Subcutaneous abdominal adipose tissue (tissue), 5 donors: ENCODE measurements around the gene SETBP1.

Source experiments
- H3K27ac ChIP-seq: one replicate; pipeline ENCODE4 v1.7.0; 2013; ENCODE audit warnings: low read depth, mild to moderate bottlenecking, inconsistent platforms, low read length, moderate library complexity
- H3K27me3 ChIP-seq, 5 donors: one replicate each; pipeline ENCODE4 v1.7.0; 2013; ENCODE audit warnings: low read length in 5 of 5, inconsistent platforms in 1 of 5; ENCODE audit not compliant: control insufficient read depth in 5 of 5, insufficient read depth in 4 of 5
- H3K36me3 ChIP-seq, 5 donors: one replicate each; pipeline ENCODE4 v1.7.0; 2013; ENCODE audit warnings: low read length in 5 of 5; ENCODE audit not compliant: control insufficient read depth in 5 of 5, insufficient read depth in 5 of 5
- H3K4me1 ChIP-seq, 5 donors: one replicate each; pipeline ENCODE4 v1.7.0; 2013; ENCODE audit warnings: low read length in 5 of 5, mild to moderate bottlenecking in 3 of 5, moderate library complexity in 1 of 5; ENCODE audit not compliant: control insufficient read depth in 5 of 5, insufficient read depth in 5 of 5
- H3K4me3 ChIP-seq, 5 donors: one replicate each; pipeline ENCODE4 v1.7.0; 2013; ENCODE audit warnings: low read length in 5 of 5, low read depth in 1 of 5
- H3K9ac ChIP-seq, 5 donors: one replicate each; pipeline ENCODE4 v1.7.0; 2013; ENCODE audit warnings: low read length in 5 of 5, mild to moderate bottlenecking in 4 of 5, moderate library complexity in 3 of 5
- H3K9me3 ChIP-seq, 5 donors: one replicate each; pipeline ENCODE4 v1.7.0; 2013; ENCODE audit warnings: low read length in 5 of 5; ENCODE audit not compliant: control insufficient read depth in 5 of 5
- donor health status: healthy.
- donor health status: healthy.
- donor health status: healthy.
- donor health status: healthy.
- donor health status: healthy.

SETBP1 gene

GRCh38 chr18:44680273-44681075 lies at the start of gene SETBP1:
SETBP1 (plus strand) TSS chr18:44680888; CDS start chr18:44701347, 20,459 bp downstream.
- H3K27ac ChIP-seq: peak within 1 kb of the TSS; percentile 55
- H3K9ac ChIP-seq: peak within 1 kb of the TSS in 3 of 5 donors; percentile 8 to 62 (median 43)
- peaks cover 0 to 27% (median 15%) of the 10 kb centered on the region in 5 donors for H3K4me1 ChIP-seq
- no peaks in the 10 kb centered on the region for H3K9me3 ChIP-seq
- no peaks in the 10 kb centered on the region for H3K36me3 ChIP-seq
- peaks cover 0 to 5% (median 0%) of the 10 kb centered on the region in 5 donors for H3K27me3 ChIP-seq
- H3K4me3 ChIP-seq: peak within 1 kb of the TSS; percentile 73 to 80 (median 77)

GRCh38 chr18:44632469-44633145 lies 48.1 kb upstream of the SETBP1 start:
- H3K9me3 ChIP-seq: no peaks in the 10 kb centered on the region
- no peak overlapping the region for H3K27ac ChIP-seq
- H3K27me3 ChIP-seq: no peaks in the 10 kb centered on the region
- H3K4me1 ChIP-seq: peaks cover 0 to under 1% (median 0%) of the 10 kb centered on the region in 5 donors
- H3K36me3 ChIP-seq: no peaks in the 10 kb centered on the region
- H3K9ac ChIP-seq: no peak overlapping the region
- no peak overlapping the region for H3K4me3 ChIP-seq

GRCh38 chr18:44635546-44635945 lies 45.1 kb upstream of the SETBP1 start:
- Histone ChIP-seq H3K4me1 (no peaks in the 10 kb centered on the region), H3K36me3 (no peaks in the 10 kb centered on the region), H3K27me3 (no peaks in the 10 kb centered on the region), H3K27ac (no peak overlapping the region), H3K9ac (no peak overlapping the region), H3K9me3 (no peaks in the 10 kb centered on the region), H3K4me3 (no peak overlapping the region)

GRCh38 chr18:44636241-44636640 lies 44.4 kb upstream of the SETBP1 start:
- H3K4me3 ChIP-seq: no peak overlapping the region

GRCh38 chr18:44637210-44638033 lies 43.3 kb upstream of the SETBP1 start:
- H3K4me3 ChIP-seq: no peak overlapping the region
- no peaks in the 10 kb centered on the region for H3K4me1 ChIP-seq
- H3K27ac ChIP-seq: no peak overlapping the region
- H3K36me3 ChIP-seq: no peaks in the 10 kb centered on the region
- H3K9me3 ChIP-seq: no peaks in the 10 kb centered on the region
- no peaks in the 10 kb centered on the region for H3K27me3 ChIP-seq
- H3K9ac ChIP-seq: no peak overlapping the region

More at GRCh38 chr18:44636241-44636640, 44.4 kb upstream of the SETBP1 start:
- Histone ChIP-seq H3K9me3 (no peaks in the 10 kb centered on the region), H3K27ac (no peak overlapping the region), H3K4me1 (no peaks in the 10 kb centered on the region), H3K36me3 (no peaks in the 10 kb centered on the region), H3K27me3 (no peaks in the 10 kb centered on the region), H3K9ac (no peak overlapping the region)

GRCh38 chr18:44638034-44638540 lies 42.6 kb upstream of the SETBP1 start:
- H3K9me3 ChIP-seq: no peaks in the 10 kb centered on the region
- H3K27ac ChIP-seq: no peak overlapping the region
- no peak overlapping the region for H3K9ac ChIP-seq
- no peaks in the 10 kb centered on the region for H3K27me3 ChIP-seq
- no peaks in the 10 kb centered on the region for H3K36me3 ChIP-seq
- no peak overlapping the region for H3K4me3 ChIP-seq
- H3K4me1 ChIP-seq: no peaks in the 10 kb centered on the region

GRCh38 chr18:44638811-44639210 lies 41.9 kb upstream of the SETBP1 start:
- H3K4me3 ChIP-seq: no peak overlapping the region
- no peaks in the 10 kb centered on the region for H3K36me3 ChIP-seq
- no peaks in the 10 kb centered on the region for H3K27me3 ChIP-seq
- no peaks in the 10 kb centered on the region for H3K9me3 ChIP-seq
- no peak overlapping the region for H3K27ac ChIP-seq
- no peak overlapping the region for H3K9ac ChIP-seq
- H3K4me1 ChIP-seq: no peaks in the 10 kb centered on the region

- Histone ChIP-seq H3K27ac (no peak overlapping the region), H3K4me3 (no peak overlapping the region), H3K9me3 (no peaks in the 10 kb centered on the region), H3K27me3 (no peaks in the 10 kb centered on the region), H3K4me1 (no peaks in the 10 kb centered on the region), H3K36me3 (no peaks in the 10 kb centered on the region), H3K9ac (no peak overlapping the region)
These were observed 37.7 kb upstream of the SETBP1 start for GRCh38 chr18:44643004-44643403.

GRCh38 chr18:44651478-44651877 lies 29.2 kb upstream of the SETBP1 start:
- no peaks in the 10 kb centered on the region for H3K27me3 ChIP-seq
- H3K9ac ChIP-seq: no peak overlapping the region
- no peaks in the 10 kb centered on the region for H3K9me3 ChIP-seq
- H3K4me1 ChIP-seq: peaks cover 0 to 22% (median 11%) of the 10 kb centered on the region in 5 donors
- no peak overlapping the region for H3K4me3 ChIP-seq
- H3K27ac ChIP-seq: no peak overlapping the region
- H3K36me3 ChIP-seq: no peaks in the 10 kb centered on the region
